GM12878 (cell line): Measurements from ENCODE around the gene TBC1D30. TPM values are rescaled to one million over a fixed set of nuclear protein-coding genes. Genes with fewer than 3 reads are reported as not detected.

ENCODE experiments used
- ATAC-seq: fragments of 200-7000 bp; cut with Tn5 transposase; 3 replicates; pipeline ENCODE4 v1.9.1; 2020; ENCODE audit warnings: mild to moderate bottlenecking, moderate library complexity
- Bru-seq: library from RNA; stranded (reverse); fragments of 400-500 nt; gene quantifications from one replicate; lab custom pipeline; 2021; lab: Mats Ljungman, UMichigan
- BruChase-seq, 2 experiments: library from RNA; stranded (reverse); fragments of 400-500 nt; gene quantifications; one replicate each; lab custom pipeline; 2021; lab: Mats Ljungman, UMichigan
- BruUV-seq: library from RNA; stranded (reverse); fragments of 400-500 nt; replicated peaks from 2 replicates; lab custom pipeline; 2021; lab: Mats Ljungman, UMichigan
- CTCF ChIA-PET: fragments of 300-600 bp; sonication (Branson Sonifier 250); formaldehyde crosslinking; extraction: SDS; loops from one replicate; lab custom pipeline; 2021; ENCODE audit warnings: inconsistent platforms; lab: Yijun Ruan, JAX
- POLR2A ChIA-PET: fragments of 350-600 bp; formaldehyde crosslinking; extraction: SDS; loops from one replicate; lab custom pipeline; 2021; ENCODE audit warnings: inconsistent platforms; lab: Charles Lee
- RAD21 ChIA-PET: fragments of 300-600 bp; sonication (Branson Sonifier 250); formaldehyde crosslinking; loops from one replicate; lab custom pipeline; 2023; ENCODE audit warnings: antibody characterized with exemption; ENCODE audit not compliant: unreplicated experiment; lab: Charles Lee
- SMC1A ChIA-PET: fragments of 300-600 bp; sonication (Branson Sonifier 250); formaldehyde crosslinking; loops from one replicate; lab custom pipeline; 2023; ENCODE audit not compliant: unreplicated experiment, uncharacterized antibody; lab: Charles Lee
- DNase-seq: peaks from one replicate; pipeline ENCODE4 v3.0.0-alpha.2; 2011; ENCODE audit warnings: low read depth, low spot score
- FAIRE-seq: peaks from 3 replicates; lab custom pipeline; 2011; peaks lifted over from hg19 to GRCh38; lab: Jason Lieb, UNC
- H2AFZ ChIP-seq: 2 replicates; pipeline ENCODE4 v1.6.0; 2011; ENCODE audit warnings: low read depth, low read length, control low read depth; ENCODE audit not compliant: control insufficient read depth
- H3K27ac ChIP-seq: 2 replicates; pipeline ENCODE4 v1.5.1; 2011; ENCODE audit warnings: control low read depth; ENCODE audit not compliant: control insufficient read depth, insufficient read depth
- H3K27me3 ChIP-seq, 2 experiments: replicated peaks in 1 of 2; 2 replicates each; pipeline versions ENCODE4 v1.6.0 to v1.6.1; 2011; ENCODE audit warnings: low read length in 1 of 2; ENCODE audit not compliant: control insufficient read depth in 2 of 2, insufficient read depth in 2 of 2
- H3K36me3 ChIP-seq, 2 experiments: 2 replicates each; pipeline ENCODE4 v1.5.1; 2011; ENCODE audit warnings: low read length in 1 of 2; ENCODE audit not compliant: control insufficient read depth in 2 of 2, insufficient read depth in 2 of 2
- H3K4me1 ChIP-seq: 2 replicates; pipeline ENCODE4 v1.6.1; 2011; ENCODE audit warnings: mild to moderate bottlenecking, low read length, moderate library complexity, mixed read lengths; ENCODE audit not compliant: control insufficient read depth, insufficient read depth
- H3K4me2 ChIP-seq: 2 replicates; pipeline ENCODE4 v1.6.0; 2011; ENCODE audit warnings: control low read depth; ENCODE audit not compliant: control insufficient read depth, insufficient read depth
- H3K4me3 ChIP-seq: fragments of 200-600 bp; sonication (generic); 2 replicates; pipeline ENCODE4 v1.5.1; 2016
- H3K79me2 ChIP-seq: 2 replicates; pipeline ENCODE4 v1.6.0; 2011; ENCODE audit warnings: low read length; ENCODE audit not compliant: control insufficient read depth, insufficient read depth
- H3K9ac ChIP-seq: 2 replicates; pipeline ENCODE4 v1.8.0; 2011; ENCODE audit warnings: low read length, control low read depth, mixed read lengths; ENCODE audit not compliant: control insufficient read depth, insufficient read depth
- H3K9me3 ChIP-seq: replicated peaks from 3 replicates; pipeline ENCODE4 v1.5.1; 2011; ENCODE audit warnings: mild to moderate bottlenecking, low read length; ENCODE audit not compliant: control insufficient read depth, insufficient read depth
- H4K20me1 ChIP-seq: 2 replicates; pipeline ENCODE4 v1.6.0; 2011; ENCODE audit not compliant: control insufficient read depth, insufficient read depth
- BMI1 ChIP-seq: fragments of 450-650 bp; IDR thresholded peaks from 2 replicates; pipeline ENCODE4 v1.6.1; 2016; ENCODE audit warnings: mild to moderate bottlenecking, moderate library complexity, borderline replicate concordance
- CBFB ChIP-seq: IDR thresholded peaks from 2 replicates; pipeline ENCODE4 v1.6.1; 2016; ENCODE audit warnings: antibody characterized with exemption, low read depth
- CHD1 ChIP-seq: IDR thresholded peaks from 2 replicates; pipeline ENCODE4 v1.6.1; 2012; ENCODE audit warnings: low read depth, low read length, improper control_type of control experiment
- FOXM1 ChIP-seq: IDR thresholded peaks from 2 replicates; pipeline ENCODE4 v1.6.1; 2012; ENCODE audit warnings: low read depth, mild to moderate bottlenecking, inconsistent platforms, low read length, moderate library complexity
- HCFC1 ChIP-seq: fragments of 150-350 bp; IDR thresholded peaks from 2 replicates; pipeline ENCODE4 v1.6.1; 2014; ENCODE audit warnings: low read length
- HDAC6 ChIP-seq: fragments of 200-600 bp; sonication (generic); IDR thresholded peaks from one replicate; pipeline ENCODE4 v1.8.0; 2017; ENCODE audit warnings: antibody characterized with exemption; ENCODE audit not compliant: unreplicated experiment
- IRF4 ChIP-seq: IDR thresholded peaks from 2 replicates; pipeline ENCODE4 v1.6.1; 2011; ENCODE audit warnings: low read depth, low read length
- LARP7 ChIP-seq: fragments of 450-650 bp; IDR thresholded peaks from 2 replicates; pipeline ENCODE4 v1.6.1; 2017; ENCODE audit warnings: mild to moderate bottlenecking
- POU2F2 ChIP-seq: IDR thresholded peaks from 3 replicates; pipeline ENCODE4 v1.6.1; 2011; ENCODE audit warnings: low read depth, mild to moderate bottlenecking, low read length, borderline replicate concordance
- RELB ChIP-seq: fragments of 450-650 bp; IDR thresholded peaks from 2 replicates; pipeline ENCODE4 v1.6.1; 2017; ENCODE audit warnings: low read depth, mild to moderate bottlenecking, moderate library complexity
- SIX5 ChIP-seq: IDR thresholded peaks from 2 replicates; pipeline ENCODE4 v1.6.1; 2011; ENCODE audit warnings: mild to moderate bottlenecking, low read depth, low read length, moderate library complexity; ENCODE audit not compliant: severe bottlenecking
- STAT3 ChIP-seq: IDR thresholded peaks from 2 replicates; pipeline ENCODE4 v1.6.1; 2011; ENCODE audit warnings: low read depth, low read length, improper control_type of control experiment
- TCF3 ChIP-seq: IDR thresholded peaks from 2 replicates; pipeline ENCODE4 v1.6.1; 2012; ENCODE audit warnings: low read depth, mild to moderate bottlenecking, low read length, borderline replicate concordance; ENCODE audit not compliant: insufficient read depth
- WGBS: methylation state at CpG from one replicate; pipeline ENCODE4 v1.1.6; 2016; ENCODE audit warnings: low lambda C conversion rate; ENCODE audit not compliant: insufficient replicate concordance, insufficient coverage; ENCODE audit errors: missing lambda C conversion rate; 5-methylcytosine and 5-hydroxymethylcytosine counted together
- in situ Hi-C: fragments of 300-500 bp; cut with MboI; formaldehyde crosslinking; loops from 9 replicates; pipeline ENCODE4 v1.14.3; 2018; ENCODE audit warnings: mixed read lengths
- intact Hi-C: fragments of 100-400 bp; cut with micrococcal nuclease; formaldehyde crosslinking; loops from one replicate; pipeline ENCODE4 v1.14.2; 2022; ENCODE audit not compliant: unreplicated experiment
- long read RNA-seq, 2 experiments: library from polyadenylated mRNA; unstranded; transcript quantifications; one replicate each; pipeline ENCODE4 v2.0.0, GENCODE V29; 2019 to 2020
- polyA minus RNA-seq, 3 experiments: library from RNA; depleted of rRNA, polyadenylated mRNA; stranded (reverse); fragments of >200 nt; gene quantifications; 2 replicates each; pipeline ENCODE4 v1.2.3, GENCODE V29; 2011
- polyA plus RNA-seq, 11 experiments: library from polyadenylated mRNA; depleted of rRNA in 4 of 11; unstranded in 6 of 11; stranded (reverse) in 5 of 11; fragments of >200 nt; fragmentation: Nextera tagmentation in 4 of 11; fragmentation: Illumina TruSeq in 1 of 11; extraction: Ambion mirVana in 4 of 11; extraction: Trizol in 1 of 11; gene quantifications; 1 replicate in 1 of 11; 2 replicates in 10 of 11; pipeline versions ENCODE4 v1.2.1 to v1.2.3, GENCODE V29; 2011 to 2016; ENCODE audit warnings: inconsistent platforms in 2 of 11, missing spikeins in 2 of 11, low read depth in 1 of 11
- total RNA-seq, 4 experiments: library from RNA; depleted of rRNA in 3 of 4; stranded (reverse); fragments of >200 nt in 3 of 4; fragmentation: Illumina TruSeq in 1 of 4; extraction: Trizol in 1 of 4; gene quantifications; 2 replicates each; pipeline versions ENCODE4 v1.2.1 to v1.2.3, GENCODE V29; 2013 to 2021
- TF ChIP-seq, protein P1 (sequence below): IDR thresholded peaks from 2 replicates; pipeline ENCODE4 v1.6.1; 2012; ENCODE audit warnings: low read depth, low read length, improper control_type of control experiment

Gene TBC1D30, protein sequence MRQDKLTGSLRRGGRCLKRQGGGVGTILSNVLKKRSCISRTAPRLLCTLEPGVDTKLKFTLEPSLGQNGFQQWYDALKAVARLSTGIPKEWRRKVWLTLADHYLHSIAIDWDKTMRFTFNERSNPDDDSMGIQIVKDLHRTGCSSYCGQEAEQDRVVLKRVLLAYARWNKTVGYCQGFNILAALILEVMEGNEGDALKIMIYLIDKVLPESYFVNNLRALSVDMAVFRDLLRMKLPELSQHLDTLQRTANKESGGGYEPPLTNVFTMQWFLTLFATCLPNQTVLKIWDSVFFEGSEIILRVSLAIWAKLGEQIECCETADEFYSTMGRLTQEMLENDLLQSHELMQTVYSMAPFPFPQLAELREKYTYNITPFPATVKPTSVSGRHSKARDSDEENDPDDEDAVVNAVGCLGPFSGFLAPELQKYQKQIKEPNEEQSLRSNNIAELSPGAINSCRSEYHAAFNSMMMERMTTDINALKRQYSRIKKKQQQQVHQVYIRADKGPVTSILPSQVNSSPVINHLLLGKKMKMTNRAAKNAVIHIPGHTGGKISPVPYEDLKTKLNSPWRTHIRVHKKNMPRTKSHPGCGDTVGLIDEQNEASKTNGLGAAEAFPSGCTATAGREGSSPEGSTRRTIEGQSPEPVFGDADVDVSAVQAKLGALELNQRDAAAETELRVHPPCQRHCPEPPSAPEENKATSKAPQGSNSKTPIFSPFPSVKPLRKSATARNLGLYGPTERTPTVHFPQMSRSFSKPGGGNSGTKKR
- total RNA-seq (2013; cell fraction: nucleolus; rRNA removed) = 78.4 and 88.8 TPM in 2 replicates
- total RNA-seq (2014; rRNA removed) (15.9 and 17.1 TPM in 2 replicates), total RNA-seq (2014; rRNA removed; fragmentation: Illumina TruSeq; extraction: Trizol) (9.1 and 10.2 TPM in 2 replicates), total RNA-seq (2021) (15.8 and 16.1 TPM in 2 replicates), polyA plus RNA-seq (2011; rRNA removed) (3.3 and 3.9 TPM in 2 replicates), polyA plus RNA-seq (2014; fragmentation: Illumina TruSeq; extraction: Trizol) (11.9 and 13.0 TPM in 2 replicates), polyA plus RNA-seq (2014; fragmentation: Nextera tagmentation; extraction: Ambion mirVana) (1 to 10 TPM; 1.2 to 1.6 TPM), polyA plus RNA-seq (2014; rRNA removed) (10.2 and 12.3 TPM in 2 replicates), polyA plus RNA-seq (2016; fragmentation: Nextera tagmentation; extraction: Ambion mirVana) (10 to 100 TPM; 21.0 to 23.3 TPM), polyA minus RNA-seq (2011; rRNA and poly(A)+ RNA removed) (3.6 and 4.9 TPM in 2 replicates), Bru-seq, nascent RNA (percentile 69 among the genes with signal in this experiment), BruChase-seq, experiment 1, labeled RNA remaining after a 6-hour chase (percentile 57 among the genes with signal in this experiment), BruChase-seq, experiment 2, labeled RNA remaining after a 2-hour chase (percentile 57 among the genes with signal in this experiment)
- 5.5 TPM for polyA plus RNA-seq (2011; ENCODE audit: low read depth)
- polyA plus RNA-seq (2011; cell fraction: cytosol; rRNA removed) = 2.1 TPM in 2 replicates
- 3.2 and 3.7 TPM in 2 replicates for polyA plus RNA-seq (2011; cell fraction: nucleus; rRNA removed)
- polyA plus RNA-seq (2012) = 9.5 and 16.9 TPM in 2 replicates
- polyA minus RNA-seq (2011; cell fraction: cytosol; rRNA and poly(A)+ RNA removed) = 1.1 and 2.4 TPM in 2 replicates
- 2.4 and 6.5 TPM in 2 replicates for polyA minus RNA-seq (2011; cell fraction: nucleus; rRNA and poly(A)+ RNA removed)
- long read RNA-seq, experiment 1, partial matches to known transcripts = 1 of 2 reads
- long read RNA-seq, experiment 1, other reads (novel, unspliced or antisense) = 0 of 2 reads
- long read RNA-seq, experiment 2, transcript TBC1D30-203 (12 exons, 2,594 nt) = major isoform, 14 of 36 reads
- long read RNA-seq, experiment 2, partial matches to known transcripts = 8 of 36 reads
- long read RNA-seq, experiment 2, other reads (novel, unspliced or antisense) = 14 of 36 reads

DNA sequence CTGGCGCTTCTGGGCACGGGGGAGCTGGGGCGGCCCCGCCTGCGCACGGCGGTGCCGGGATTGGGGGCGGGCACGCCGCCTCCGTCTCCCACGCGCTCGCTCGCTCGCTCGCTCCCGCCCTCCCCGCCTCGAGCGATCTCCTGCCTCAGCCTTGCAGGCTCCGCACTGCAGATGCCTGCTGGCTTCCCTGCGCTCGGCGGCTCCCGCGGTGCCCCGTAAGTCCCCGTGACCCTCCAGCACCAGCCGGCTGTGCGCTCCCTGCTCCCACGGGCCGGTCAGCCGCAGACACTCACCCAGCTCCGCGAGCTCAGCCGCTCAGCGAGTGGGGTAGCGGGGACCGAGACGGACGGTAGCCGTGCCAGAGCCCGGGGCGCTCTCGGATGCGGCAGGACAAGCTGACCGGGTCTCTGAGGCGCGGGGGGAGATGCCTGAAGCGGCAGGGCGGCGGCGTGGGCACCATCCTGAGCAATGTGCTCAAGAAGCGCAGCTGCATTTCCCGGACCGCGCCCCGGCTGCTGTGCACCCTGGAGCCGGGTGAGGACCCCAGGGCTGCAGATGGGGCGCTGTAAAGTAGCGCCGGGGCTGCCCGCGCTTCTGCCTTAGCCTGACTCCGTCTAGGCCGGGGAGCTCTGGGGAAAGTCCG, at the start of gene TBC1D30:
Gene TBC1D30 (plus strand): TSS at position 148 of the 643 bp plus-strand sequence. CDS start 233 bp downstream, at position 381.
- Histone ChIP-seq H3K9me3 (no peaks in the 10 kb centered on the region; the same call in 2 of the 3 replicates), H3K4me2 (peak within 1 kb of the TSS; percentile 81), H3K36me3 (peaks cover 0 to 4% of the 10 kb centered on the region in 2 experiments; a peak in 1 of 4 replicates), H3K27me3 (peaks cover 0 to 2% of the 10 kb centered on the region in 2 experiments; a peak in 2 of 4 replicates), H3K4me3 (peak within 1 kb of the TSS; percentile 94), H4K20me1 (no peaks in the 10 kb centered on the region), H3K79me2 (peaks cover 32% of the 10 kb centered on the region), H2AFZ (peak within 1 kb of the TSS; percentile 80), H3K27ac (peak within 1 kb of the TSS; percentile 65), H3K9ac (peak within 1 kb of the TSS; percentile 47), H3K4me1 (no peaks in the 10 kb centered on the region)
- RAD21 ChIA-PET = interaction anchor here (0.6 to 2.2 kb wide), 9 partner anchors 29 to 137 kb away, joined by 3 to 11 read pairs (median 5); no protein-coding TSS in a partner anchor
- FAIRE-seq (peak; percentile 18), DNase-seq (no peak), ATAC-seq (peak; percentile 80)
- POLR2A ChIA-PET = interaction anchor here (0.7 to 0.9 kb wide), 2 partner anchors 18 to 51 kb away, joined by 3 read pairs; no protein-coding TSS in a partner anchor
- in situ Hi-C loops (no loop called here), intact Hi-C loops (loop anchor here (5.0 kb wide), 1 partner anchor 38 kb away; no protein-coding TSS in a partner anchor)
- 3% methylated on average over 69 of the region's 69 CpGs for WGBS
- CTCF ChIA-PET = interaction anchor here (1.2 to 2.4 kb wide), 4 partner anchors 23 to 414 kb away, joined by 3 to 9 read pairs (median 4); no protein-coding TSS in a partner anchor
- SMC1A ChIA-PET = interaction anchor here (0.8 to 1.6 kb wide), 7 partner anchors 11 to 65 kb away, joined by 3 to 4 read pairs (median 3); no protein-coding TSS in a partner anchor
- no TSS peak for BruUV-seq
- no peak; the same call in 1 of the 2 replicates for TF ChIP-seq CBFB
- TF ChIP-seq IRF4 = no peak
- TF ChIP-seq HDAC6 = no peak
- no peak for TF ChIP-seq BMI1
- TF ChIP-seq CHD1 = no peak
- TF ChIP-seq LARP7 = no peak
- TF ChIP-seq POU2F2 = no peak
- TF ChIP-seq, protein P1, sequence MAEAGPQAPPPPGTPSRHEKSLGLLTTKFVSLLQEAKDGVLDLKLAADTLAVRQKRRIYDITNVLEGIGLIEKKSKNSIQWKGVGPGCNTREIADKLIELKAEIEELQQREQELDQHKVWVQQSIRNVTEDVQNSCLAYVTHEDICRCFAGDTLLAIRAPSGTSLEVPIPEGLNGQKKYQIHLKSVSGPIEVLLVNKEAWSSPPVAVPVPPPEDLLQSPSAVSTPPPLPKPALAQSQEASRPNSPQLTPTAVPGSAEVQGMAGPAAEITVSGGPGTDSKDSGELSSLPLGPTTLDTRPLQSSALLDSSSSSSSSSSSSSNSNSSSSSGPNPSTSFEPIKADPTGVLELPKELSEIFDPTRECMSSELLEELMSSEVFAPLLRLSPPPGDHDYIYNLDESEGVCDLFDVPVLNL = no peak
- 0 out of 2 replicates have a peak, but pooled peaks have one; percentile 11 for TF ChIP-seq TCF3
- no peak for TF ChIP-seq FOXM1
- TF ChIP-seq HCFC1 = no peak
- no peak for TF ChIP-seq RELB
- TF ChIP-seq SIX5 = no peak
- TF ChIP-seq STAT3 = no peak
